ENCODE measurements around the gene WDPCP. TPM values are rescaled to one million over a fixed set of nuclear protein-coding genes. Genes with fewer than 3 reads are reported as not detected.

WDPCP gene
- total RNA-seq, 2 experiments from 2014 or later, result 14.8 to 29.3 TPM

GRCh38 chr2:63195310-63195709 is 393.0 kb downstream of the WDPCP start:
- CTCF ChIA-PET (ENCODE audit: unreplicated experiment), result no interaction called here
- POLR2A ChIA-PET, result no interaction called here
- H3K27ac ChIP-seq (ENCODE audit: low read depth, low read length, poor library complexity, severe bottlenecking), result no peak overlapping the region
- no peaks in the 10 kb centered on the region for H3K36me3 ChIP-seq (ENCODE audit: insufficient read depth, low read length)
- no peaks in the 10 kb centered on the region for H3K9me3 ChIP-seq (ENCODE audit: low read length)
- no peak for DNase-seq (ENCODE audit: low spot score)
- no peaks in the 10 kb centered on the region for H4K20me1 ChIP-seq (ENCODE audit: insufficient read depth, low read length)
- no peak for TF ChIP-seq EZH2phosphoT487 (IDR thresholded peaks at IDR 0.05; ENCODE audit: borderline replicate concordance, low read depth, low read length)
- TF ChIP-seq CTCF (conservative IDR thresholded peaks at IDR 0.05; ENCODE audit: low read length), result no peak
- no peaks in the 10 kb centered on the region for H3K4me1 ChIP-seq (ENCODE audit: insufficient read depth, low read length, poor library complexity, severe bottlenecking)
- no TSS peak for BruUV-seq (replicated peaks)
- intact Hi-C loops (cut with micrococcal nuclease; ENCODE audit: unreplicated experiment), result no loop called here
- H3K79me2 ChIP-seq (ENCODE audit: insufficient read depth, low read depth, low read length), result no peaks in the 10 kb centered on the region
- no peak overlapping the region for H3K4me3 ChIP-seq (ENCODE audit: low read depth, low read length, poor library complexity, severe bottlenecking)
- no peak overlapping the region for H2AFZ ChIP-seq (ENCODE audit: low read length)
- no peaks in the 10 kb centered on the region for H3K9me2 ChIP-seq (ENCODE audit: insufficient read depth, low read length)
- H3K4me2 ChIP-seq (ENCODE audit: low read length), result no peak overlapping the region

GRCh38 chr2:63194175-63194574 is 394.1 kb downstream of the WDPCP start:
- Histone ChIP-seq H3K4me2 (ENCODE audit: low read length) (no peak overlapping the region), H3K4me3 (ENCODE audit: low read depth, low read length, poor library complexity, severe bottlenecking) (no peak overlapping the region), H3K9me2 (ENCODE audit: insufficient read depth, low read length) (no peaks in the 10 kb centered on the region), H2AFZ (ENCODE audit: low read length) (no peak overlapping the region), H3K9me3 (ENCODE audit: low read length) (no peaks in the 10 kb centered on the region), H3K36me3 (ENCODE audit: insufficient read depth, low read length) (no peaks in the 10 kb centered on the region), H3K79me2 (ENCODE audit: insufficient read depth, low read depth, low read length) (no peaks in the 10 kb centered on the region), H3K4me1 (ENCODE audit: insufficient read depth, low read length, poor library complexity, severe bottlenecking) (no peaks in the 10 kb centered on the region), H3K27ac (ENCODE audit: low read depth, low read length, poor library complexity, severe bottlenecking) (no peak overlapping the region), H4K20me1 (ENCODE audit: insufficient read depth, low read length) (no peaks in the 10 kb centered on the region)
- TF ChIP-seq EZH2phosphoT487 (IDR thresholded peaks at IDR 0.05; ENCODE audit: borderline replicate concordance, low read depth, low read length), result no peak
- TF ChIP-seq CTCF (conservative IDR thresholded peaks at IDR 0.05; ENCODE audit: low read length), result no peak
- DNase-seq (ENCODE audit: low spot score), result no peak
- CTCF ChIA-PET (ENCODE audit: unreplicated experiment), result no interaction called here
- intact Hi-C loops (cut with micrococcal nuclease; ENCODE audit: unreplicated experiment), result no loop called here
- BruUV-seq (replicated peaks), result no TSS peak
- POLR2A ChIA-PET, result no interaction called here

GRCh38 chr2:63192889-63193774 is 395.1 kb downstream of the WDPCP start:
- H3K27ac ChIP-seq (ENCODE audit: low read depth, low read length, poor library complexity, severe bottlenecking), result no peak overlapping the region
- H3K4me1 ChIP-seq (ENCODE audit: insufficient read depth, low read length, poor library complexity, severe bottlenecking), result no peaks in the 10 kb centered on the region
- CTCF ChIA-PET (ENCODE audit: unreplicated experiment), result no interaction called here
- no peaks in the 10 kb centered on the region for H3K79me2 ChIP-seq (ENCODE audit: insufficient read depth, low read depth, low read length)
- H2AFZ ChIP-seq (ENCODE audit: low read length), result no peak overlapping the region
- intact Hi-C loops (cut with micrococcal nuclease; ENCODE audit: unreplicated experiment), result no loop called here
- no peaks in the 10 kb centered on the region for H3K36me3 ChIP-seq (ENCODE audit: insufficient read depth, low read length)
- H3K4me3 ChIP-seq (ENCODE audit: low read depth, low read length, poor library complexity, severe bottlenecking), result no peak overlapping the region
- BruUV-seq (replicated peaks), result no TSS peak
- POLR2A ChIA-PET, result interaction anchor here (0.6 kb wide), 1 partner anchor 11 kb away, joined by 3 read pairs; no protein-coding TSS in a partner anchor
- no peak overlapping the region for H3K4me2 ChIP-seq (ENCODE audit: low read length)
- DNase-seq (ENCODE audit: low spot score), result no peak
- no peak for TF ChIP-seq EZH2phosphoT487 (IDR thresholded peaks at IDR 0.05; ENCODE audit: borderline replicate concordance, low read depth, low read length)
- TF ChIP-seq CTCF (conservative IDR thresholded peaks at IDR 0.05; ENCODE audit: low read length), result no peak
- H3K9me3 ChIP-seq (ENCODE audit: low read length), result peaks cover 4% of the 10 kb centered on the region; the same call in 1 of the 2 replicates
- no peaks in the 10 kb centered on the region for H3K9me2 ChIP-seq (ENCODE audit: insufficient read depth, low read length)
- no peaks in the 10 kb centered on the region for H4K20me1 ChIP-seq (ENCODE audit: insufficient read depth, low read length)

All from OCI-LY7 (cell line).